GM13977 (cell line): Measurements from ENCODE around the gene DHX8.
"Not testable (repeated sequence)": the region's sequence is repeated elsewhere in the genome, so short reads cannot be mapped to it uniquely, and the experiment has no call there.

Source experiments
- DNase-seq: peaks from one replicate; pipeline ENCODE4 v3.0.0; 2012; ENCODE audit warnings: low spot score
- CTCF ChIP-seq: IDR thresholded peaks from 2 replicates; pipeline ENCODE4 v1.5.1; 2012; ENCODE audit warnings: mild to moderate bottlenecking, control low read depth; ENCODE audit not compliant: insufficient read depth; ENCODE audit errors: extremely low read depth, missing control alignments
- in situ Hi-C: fragments of 300-500 bp; cut with MboI; formaldehyde crosslinking; loops from one replicate; pipeline ENCODE4 v1.12.0; 2022; ENCODE audit warnings: low sequenced_read_pairs, low pct_unique_long_range_greater_than_20kb, mixed read lengths, inconsistent platforms; ENCODE audit not compliant: unreplicated experiment

Gene DHX8

GRCh38 chr17:43482103-43483012, 1.4 kb upstream of the DHX8 start:
- DNase-seq, result no peak
- in situ Hi-C loops, result no loop called here
- TF ChIP-seq CTCF, result no peak

GRCh38 chr17:43490621-43491020, 6.8 kb downstream of the DHX8 start:
- no peak for DNase-seq
- no peak for TF ChIP-seq CTCF
- in situ Hi-C loops, result no loop called here

- DNase-seq, in situ Hi-C loops: not testable (repeated sequence)
Measured at GRCh38 chr17:43509440-43509839, 25.7 kb downstream of the DHX8 start.

GRCh38 chr17:43511199-43511598, 27.4 kb downstream of the DHX8 start:
- in situ Hi-C loops, DNase-seq: not testable (repeated sequence)

DNA sequence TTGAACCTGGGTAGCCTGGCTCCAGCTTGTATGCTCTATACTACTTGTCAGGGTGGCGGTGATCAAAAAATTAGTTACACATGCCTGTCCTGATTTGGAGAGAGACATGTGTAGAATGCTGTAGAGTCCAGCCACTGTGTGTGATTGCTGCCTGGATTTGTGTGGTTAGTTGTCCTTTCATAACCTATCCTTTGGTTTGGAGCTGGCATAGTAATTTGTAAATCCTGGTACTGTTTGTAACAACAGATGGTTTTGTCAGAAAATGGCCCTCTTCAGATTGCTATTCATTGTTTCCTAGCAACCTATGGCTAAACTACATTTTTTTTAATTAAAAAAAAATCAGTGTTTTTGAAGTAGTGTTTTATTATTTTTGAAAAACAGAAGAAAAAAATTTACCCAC, 31.9 kb downstream of the DHX8 start:
- DNase-seq, result no peak
- TF ChIP-seq CTCF, result no peak
- in situ Hi-C loops, result no loop called here

GRCh38 chr17:43517161-43517560, 33.4 kb downstream of the DHX8 start:
- peak; percentile 39 for DNase-seq
- TF ChIP-seq CTCF, result no peak
- in situ Hi-C loops, result no loop called here

DNA sequence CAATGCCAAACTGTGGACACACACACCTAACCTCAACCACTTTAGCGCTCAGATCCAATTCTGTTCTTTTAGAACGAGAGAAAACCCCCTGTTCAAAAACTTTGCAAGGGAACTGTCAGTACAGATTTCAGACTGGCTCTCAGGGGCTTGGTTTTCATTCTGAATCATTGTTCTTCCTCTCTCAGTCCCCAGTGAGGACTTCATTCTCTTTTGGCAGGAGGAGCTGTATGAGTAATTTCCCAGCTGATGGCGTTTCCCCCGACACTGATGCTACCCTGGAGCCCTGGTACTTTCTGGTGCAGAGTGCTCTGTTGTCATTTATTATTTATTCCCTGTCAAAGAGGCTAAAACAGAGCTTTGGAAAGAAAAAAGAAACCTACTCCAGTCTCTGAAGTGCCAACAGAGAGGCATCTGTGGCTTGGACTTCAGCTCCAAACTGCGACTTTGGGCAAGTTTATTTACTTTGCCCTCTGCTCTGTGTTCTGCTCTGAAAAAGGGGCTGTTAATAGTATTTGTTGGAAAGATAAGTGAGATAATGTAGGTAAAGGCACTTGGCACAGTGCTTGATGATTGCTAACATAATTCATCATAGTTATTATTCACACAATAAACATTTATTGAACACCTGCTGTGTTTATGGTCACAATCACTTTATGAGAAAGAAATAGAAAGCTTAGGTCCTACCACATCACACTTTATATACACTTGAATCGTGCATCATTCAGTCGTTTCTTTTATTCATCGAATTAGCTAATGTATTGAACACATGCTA, 34.0 kb downstream of the DHX8 start:
- in situ Hi-C loops, result no loop called here
- peak; percentile 72 for DNase-seq
- TF ChIP-seq CTCF, result no peak
